EL (cell line): ENCODE results near the gene TOMT.
A peak's percentile ranks its signal among the peaks of the same experiment; 100 is the strongest.

Experiments used
- DNase-seq: peaks from one replicate; pipeline ENCODE4 v3.0.0-alpha.2; 2016

Gene TOMT

GRCh38 chr11:72088076-72088808 lies 17.5 kb upstream of the TOMT start:
- DNase-seq, result no peak

DNA sequence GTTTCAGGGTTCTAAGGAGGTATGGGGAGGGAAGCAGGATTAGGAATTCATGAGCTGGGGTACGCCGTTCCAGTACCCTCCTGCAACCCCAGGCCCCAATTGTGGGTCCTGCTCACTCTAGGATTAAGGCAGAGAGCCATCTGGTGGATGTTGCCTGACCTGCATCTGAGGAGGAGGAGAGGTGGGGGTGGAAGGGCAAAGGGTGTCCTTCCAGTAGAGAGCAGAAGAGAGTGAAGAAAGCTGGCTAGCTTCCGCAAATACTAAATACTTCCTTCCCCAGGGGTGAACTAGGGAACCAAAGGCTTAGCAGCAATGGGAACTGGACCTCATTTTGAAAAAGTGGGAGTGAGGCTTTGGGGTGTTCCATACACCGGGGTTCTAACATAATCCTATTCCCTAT lies 14.4 kb upstream of the TOMT start:
- peak; percentile 61 for DNase-seq

- no peak for DNase-seq
Observed at GRCh38 chr11:72098741-72099140, 7.0 kb upstream of the TOMT start.

DNA sequence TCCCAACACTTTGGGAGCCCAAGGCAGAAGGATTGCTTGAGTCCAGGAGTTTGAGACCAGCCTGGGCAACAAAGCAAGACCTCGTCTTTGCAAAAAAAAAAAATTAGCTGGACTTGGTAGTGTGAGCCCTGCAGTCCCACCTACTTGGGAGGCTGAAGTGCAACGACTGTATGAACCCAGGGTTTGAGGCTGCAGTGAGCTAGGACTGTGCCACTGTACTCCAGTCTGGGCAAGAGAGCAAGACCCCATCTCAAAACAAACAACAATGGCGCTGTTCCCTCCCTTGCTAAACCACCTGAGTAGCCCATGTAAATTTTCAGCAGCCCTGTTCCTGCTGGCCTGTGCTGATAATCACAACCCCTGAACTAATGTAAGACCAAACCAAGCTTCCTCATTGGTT lies 5.7 kb upstream of the TOMT start:
- no peak for DNase-seq

GRCh38 chr11:72100462-72100861 lies 5.3 kb upstream of the TOMT start:
- no peak for DNase-seq

- DNase-seq, result no peak
Observed at GRCh38 chr11:72102162-72102561, 3.6 kb upstream of the TOMT start.

DNA sequence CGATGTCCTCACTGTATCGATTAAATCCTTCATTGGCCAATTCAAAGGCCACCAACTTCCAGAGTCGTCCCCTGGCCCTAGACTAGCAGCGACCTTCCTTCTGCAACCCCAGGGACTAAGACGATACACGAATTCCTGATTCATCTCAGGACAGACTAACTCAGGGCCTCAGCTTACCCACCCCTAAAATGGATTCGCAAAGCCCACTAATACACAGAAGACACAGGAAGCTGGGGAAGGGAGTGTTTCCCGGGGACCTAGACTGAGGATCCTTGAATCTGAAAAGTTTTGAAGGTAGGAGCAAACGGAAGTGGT lies 3.1 kb upstream of the TOMT start:
- DNase-seq, result no peak

DNA sequence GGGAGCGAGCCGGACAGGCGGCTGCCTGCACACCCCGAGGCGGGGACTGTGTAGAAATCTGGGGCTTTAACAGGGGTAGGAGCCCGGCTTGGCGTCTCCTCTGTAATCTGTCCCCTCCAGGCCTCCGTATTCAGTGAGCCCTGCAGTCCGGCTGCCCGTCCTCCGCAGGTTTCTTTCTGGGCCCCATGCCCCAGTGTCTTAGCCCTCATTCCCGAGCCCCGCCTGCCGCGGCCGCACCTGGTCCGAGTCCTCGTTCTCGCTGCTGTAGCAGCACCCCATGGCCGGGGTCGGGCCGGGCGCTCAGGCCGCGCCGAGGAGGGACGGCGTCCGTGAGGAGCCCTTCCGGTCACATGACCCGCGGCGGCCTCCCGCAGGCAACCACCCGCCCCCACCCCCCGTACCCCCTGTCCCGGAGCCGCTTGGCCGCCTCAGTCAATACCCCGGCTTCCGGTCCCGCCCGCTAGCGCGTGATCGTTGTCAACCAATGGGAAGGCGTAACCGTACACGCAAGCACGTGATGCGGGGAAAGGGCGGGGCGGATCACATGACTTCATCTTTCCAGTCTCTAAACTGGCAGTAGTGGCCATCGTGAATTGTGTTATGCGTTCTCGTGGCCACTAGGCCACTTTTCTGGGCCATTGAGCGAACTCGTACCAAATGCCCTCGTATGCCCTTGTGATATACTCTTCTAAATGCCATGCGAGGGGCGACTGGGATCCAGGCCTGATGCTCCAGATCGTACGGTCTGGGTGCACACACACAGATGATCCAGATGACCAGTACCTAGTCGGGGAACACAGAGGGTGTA lies 2.6 kb upstream of the TOMT start, which contains the start of gene LAMTOR1:
LAMTOR1 (minus strand) TSS at position 352 of the 808 bp plus-strand sequence; CDS start at position 279, 73 bp downstream.
- DNase-seq, result peak; percentile 99

DNA sequence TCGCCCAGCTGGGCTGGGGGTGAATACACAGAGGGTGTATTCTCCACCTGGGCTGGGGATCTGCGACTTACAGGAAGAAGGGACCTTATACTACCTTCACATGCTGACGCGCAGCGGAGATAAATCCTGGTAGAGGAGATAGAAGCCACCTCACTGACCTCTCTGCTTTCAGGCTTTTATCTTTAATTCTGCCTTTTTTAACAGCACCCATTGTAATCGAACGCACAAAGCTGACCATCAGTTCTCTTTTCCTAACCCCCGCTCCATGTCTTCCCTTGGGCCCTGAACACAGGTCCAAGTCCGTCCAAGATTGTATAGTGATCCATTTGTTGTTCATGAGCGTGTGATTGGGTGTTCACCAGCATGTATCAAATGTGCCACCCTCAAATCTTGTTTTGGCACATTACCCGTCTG lies 2.0 kb upstream of the TOMT start:
- no peak for DNase-seq

DNA sequence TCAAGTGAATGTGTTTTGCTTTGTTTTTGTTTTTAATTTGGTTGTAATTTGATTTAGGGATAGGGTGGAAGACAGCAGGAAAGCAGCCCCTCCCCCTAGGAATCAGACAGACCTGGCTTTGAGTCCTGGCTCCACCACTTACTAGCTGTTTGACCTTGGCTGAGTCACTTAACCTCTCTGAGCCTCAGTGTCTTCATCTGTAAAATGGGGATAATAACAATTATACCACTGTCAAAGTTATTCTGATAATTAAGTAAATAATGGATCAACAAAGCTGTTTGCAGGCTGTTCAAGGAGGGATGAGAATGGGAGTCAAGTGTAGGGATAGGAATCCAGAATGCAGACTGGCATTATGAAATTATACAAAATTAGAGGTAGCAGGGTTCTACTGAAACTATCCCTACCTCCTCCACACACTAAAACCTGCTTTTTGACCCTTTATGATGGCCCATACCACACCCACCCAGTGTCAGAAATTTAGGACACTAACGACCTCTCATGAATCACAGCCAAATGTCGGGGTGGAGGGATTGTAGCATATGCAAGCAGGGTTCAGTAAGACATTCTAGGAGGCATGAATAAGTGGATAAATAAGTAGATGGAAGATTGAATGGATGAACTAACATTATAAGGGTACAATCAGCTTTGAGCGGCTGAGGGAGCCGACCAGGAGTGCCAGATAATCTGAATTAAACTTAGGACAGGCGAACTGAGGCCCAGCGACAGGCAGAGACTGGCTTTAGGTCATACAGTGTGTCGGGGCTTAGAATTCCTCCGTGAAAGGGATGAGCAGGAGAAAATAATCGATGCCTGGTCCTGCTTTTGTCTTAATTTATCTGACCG lies 5.8 kb downstream of the TOMT start:
- DNase-seq, result no peak

- peak; percentile 100 for DNase-seq
Observed at GRCh38 chr11:72112143-72112977, 6.6 kb downstream of the TOMT start, which contains the start of gene ANAPC15. Gene ANAPC15 (minus strand): TSS chr11:72112695. CDS start chr11:72111276, 1,419 bp downstream.

DNA sequence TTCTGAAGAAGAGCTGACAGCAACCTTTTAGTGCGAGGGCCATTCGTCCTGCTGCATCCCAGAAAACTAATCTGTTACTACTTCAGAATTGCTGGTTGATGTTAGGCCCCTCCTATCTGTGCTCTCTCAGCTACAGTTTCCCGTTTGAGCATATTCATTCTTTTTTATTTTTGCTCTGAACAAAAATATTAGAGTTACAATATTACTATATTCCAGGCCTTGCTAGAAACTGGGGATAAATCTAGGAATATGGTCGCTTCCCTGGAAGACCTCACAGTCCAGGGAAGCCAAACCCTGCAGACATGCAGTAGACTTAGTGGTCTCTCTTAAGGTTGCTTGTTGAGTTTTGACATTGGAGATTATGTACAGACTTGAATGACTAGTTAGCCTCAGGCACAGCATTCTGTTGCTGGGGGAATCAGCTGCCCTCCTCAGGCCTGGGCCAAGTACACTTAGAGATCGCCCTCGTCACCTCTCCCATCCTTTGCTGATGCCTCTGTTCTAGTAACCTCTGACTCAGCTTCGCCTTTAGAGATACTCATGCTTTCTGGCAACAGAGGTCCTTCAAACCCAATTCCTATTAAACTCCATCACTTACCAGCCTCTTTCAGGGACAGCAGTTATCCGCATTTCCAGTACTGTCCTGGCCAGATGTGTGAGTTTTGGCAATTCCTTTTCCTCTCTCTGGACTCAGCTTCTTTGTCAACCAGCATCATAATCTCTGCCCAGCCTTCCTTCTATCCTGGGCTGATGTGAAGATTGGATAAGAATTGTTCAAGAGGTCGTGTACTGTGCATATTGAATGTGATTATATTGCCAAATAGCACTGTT lies 7.5 kb downstream of the TOMT start:
- DNase-seq, result peak; percentile 95

- DNase-seq, result peak; percentile 59
Observed at GRCh38 chr11:72114570-72114969, 8.8 kb downstream of the TOMT start.

DNA sequence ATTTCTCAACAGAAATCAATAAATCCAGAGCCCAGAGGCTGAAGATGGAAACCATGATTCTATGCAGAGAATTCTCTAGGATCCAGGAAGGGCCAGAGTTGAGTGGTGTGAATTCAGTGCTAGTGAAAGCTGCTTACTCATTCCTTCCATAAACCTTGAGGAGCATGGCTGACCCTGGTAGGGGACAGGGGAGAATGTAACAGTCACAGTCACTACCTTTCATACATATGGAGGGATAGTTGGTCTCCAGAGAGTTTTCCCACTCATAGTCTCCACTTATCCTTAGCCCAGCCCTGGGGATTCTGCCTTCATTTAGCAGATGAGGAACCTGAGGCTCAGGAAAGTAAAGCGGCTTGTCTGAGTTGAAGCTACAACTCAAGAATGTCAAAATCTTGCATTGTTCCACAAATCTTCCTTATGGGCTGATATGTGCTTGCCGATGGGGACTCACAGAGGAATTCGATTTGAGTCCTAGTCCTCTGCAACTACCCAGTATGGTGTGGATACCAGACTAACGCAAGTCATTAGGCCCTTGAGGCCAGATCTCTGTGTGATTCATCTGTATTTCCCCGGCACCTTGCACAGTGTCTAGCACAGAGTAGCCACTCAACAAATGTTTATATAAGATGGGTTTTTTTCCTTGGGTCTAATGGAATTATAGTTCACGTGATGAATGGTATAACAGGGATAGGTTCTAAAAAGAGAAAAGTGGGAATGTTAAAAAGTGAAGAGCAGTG lies 10.5 kb downstream of the TOMT start:
- DNase-seq, result peak; percentile 53

- no peak for DNase-seq
Observed at GRCh38 chr11:72119198-72119597, 13.5 kb downstream of the TOMT start.

DNA sequence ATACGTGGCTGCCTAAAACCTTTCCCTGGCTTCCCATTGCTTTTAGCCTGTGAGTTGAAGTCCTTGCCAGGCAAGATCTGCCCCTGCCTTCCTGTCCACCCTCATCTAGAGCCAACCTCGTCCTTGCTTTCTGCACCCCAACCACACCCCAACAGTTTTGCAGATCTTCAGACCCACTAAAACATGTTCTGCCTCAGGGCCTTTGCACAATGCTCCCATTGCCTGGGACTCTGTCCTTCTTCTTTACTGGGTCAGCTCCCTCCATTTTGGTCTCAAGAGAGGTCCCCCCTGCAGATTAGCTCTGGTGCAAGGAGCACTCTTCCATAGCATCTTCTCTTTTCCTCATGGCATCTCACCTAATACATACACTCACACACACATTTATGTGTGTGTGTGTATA lies 15.2 kb downstream of the TOMT start:
- DNase-seq, result no peak

- no peak for DNase-seq
Observed at GRCh38 chr11:72122607-72123006, 16.9 kb downstream of the TOMT start.

- DNase-seq, result peak; percentile 23
Observed at GRCh38 chr11:72123117-72123653, 17.5 kb downstream of the TOMT start.

GRCh38 chr11:72124046-72124445 lies 18.3 kb downstream of the TOMT start:
- DNase-seq, result no peak

GRCh38 chr11:72125956-72126355 lies 20.2 kb downstream of the TOMT start:
- no peak for DNase-seq
